CD4-positive, alpha-beta T cell (primary cell): Measurements from ENCODE around the gene DVL1. TPM values are rescaled to one million over a fixed set of nuclear protein-coding genes. Genes with fewer than 3 reads are reported as not detected.

Experiments
- ATAC-seq: fragments of 200-7000 bp; cut with Tn5 transposase; one replicate; pipeline ENCODE4 v1.10.0; 2022; ENCODE audit warnings: mild to moderate bottlenecking; ENCODE audit not compliant: poor library complexity
- CTCF ChIA-PET: fragments of 350-600 bp; sonication (Branson Sonifier 250); formaldehyde crosslinking; loops from one replicate; lab custom pipeline; 2021; ENCODE audit warnings: antibody characterized with exemption, inconsistent platforms; lab: Charles Lee
- POLR2A ChIA-PET: fragments of 350-600 bp; sonication (Branson Sonifier 250); formaldehyde crosslinking; loops from one replicate; lab custom pipeline; 2021; ENCODE audit warnings: antibody characterized with exemption, inconsistent platforms; lab: Charles Lee
- DNase-seq, 14 experiments: peaks; one replicate each; pipeline ENCODE4 v3.0.0-alpha.2; 2013 to 2020; ENCODE audit warnings: mixed read lengths in 2 of 14
- H3K27ac ChIP-seq, 2 donors: one replicate each; pipeline versions ENCODE4 v1.5.1 to v1.7.0; 2013; ENCODE audit warnings: low read length in 2 of 2, low read depth in 1 of 2, mild to moderate bottlenecking in 1 of 2
- H3K27me3 ChIP-seq, 2 experiments: 1 replicate in 1 of 2; 2 replicates in 1 of 2; pipeline versions ENCODE4 v1.6.1 to v1.7.0; 2013; ENCODE audit warnings: low read length in 2 of 2, control low read depth in 1 of 2, mild to moderate bottlenecking in 1 of 2, moderate library complexity in 1 of 2; ENCODE audit not compliant: insufficient read depth in 2 of 2, control insufficient read depth in 1 of 2
- H3K36me3 ChIP-seq: one replicate; pipeline ENCODE4 v1.6.1; 2013; ENCODE audit warnings: low read length, control low read depth; ENCODE audit not compliant: insufficient read depth
- H3K4me1 ChIP-seq: one replicate; pipeline ENCODE4 v1.6.1; 2013; ENCODE audit warnings: low read length, control low read depth; ENCODE audit not compliant: insufficient read depth
- H3K4me3 ChIP-seq: one replicate; pipeline ENCODE4 v1.5.1; 2013; ENCODE audit warnings: mild to moderate bottlenecking, low read length, moderate library complexity
- H3K9me3 ChIP-seq, 2 experiments: 1 replicate in 1 of 2; 2 replicates in 1 of 2; pipeline versions ENCODE4 v1.6.1 to v1.7.0; 2013; ENCODE audit warnings: low read length in 2 of 2, mild to moderate bottlenecking in 2 of 2, control low read depth in 1 of 2, moderate library complexity in 1 of 2; ENCODE audit not compliant: control insufficient read depth in 1 of 2, insufficient read depth in 1 of 2
- H3K27ac Mint-ChIP-seq: one replicate; pipeline ENCODE4 v1.8.0; 2020; ENCODE audit warnings: mixed read lengths
- H3K27me3 Mint-ChIP-seq: one replicate; pipeline ENCODE4 v1.8.0; 2021; ENCODE audit warnings: mixed read lengths
- H3K36me3 Mint-ChIP-seq: one replicate; pipeline ENCODE4 v1.8.0; 2021; ENCODE audit warnings: low read depth, mixed read lengths
- H3K4me1 Mint-ChIP-seq: one replicate; pipeline ENCODE4 v1.8.0; 2021; ENCODE audit warnings: low read depth, mixed read lengths
- H3K4me3 Mint-ChIP-seq: one replicate; pipeline ENCODE4 v1.8.0; 2020; ENCODE audit warnings: mild to moderate bottlenecking, mixed read lengths
- H3K9me3 Mint-ChIP-seq: one replicate; pipeline ENCODE4 v1.8.0; 2020; ENCODE audit warnings: mixed read lengths
- CTCF ChIP-seq: fragments of 200-600 bp; IDR thresholded peaks from one replicate; pipeline ENCODE4 v1.8.0; 2022; ENCODE audit warnings: antibody characterized with exemption, mild to moderate bottlenecking
- intact Hi-C, 2 experiments: fragments of 100-400 bp; cut with DNase I in 1 of 2; cut with micrococcal nuclease in 1 of 2; formaldehyde crosslinking; loops; one replicate each; pipeline versions ENCODE4 v1.15.1 to v1.9.0; 2023 to 2025; cut with DNase I, micrococcal nuclease
- total RNA-seq, 174 experiments: library from RNA in 2 of 174; stranded (reverse) in 2 of 174; gene quantifications; one replicate each; pipeline ENCODE4 v1.2.3 and lab custom pipeline; 2021 to 2026

The DVL1 gene
- total RNA-seq, 2 experiments from 2014 or later: 44.9 to 45.5 TPM

DNA sequence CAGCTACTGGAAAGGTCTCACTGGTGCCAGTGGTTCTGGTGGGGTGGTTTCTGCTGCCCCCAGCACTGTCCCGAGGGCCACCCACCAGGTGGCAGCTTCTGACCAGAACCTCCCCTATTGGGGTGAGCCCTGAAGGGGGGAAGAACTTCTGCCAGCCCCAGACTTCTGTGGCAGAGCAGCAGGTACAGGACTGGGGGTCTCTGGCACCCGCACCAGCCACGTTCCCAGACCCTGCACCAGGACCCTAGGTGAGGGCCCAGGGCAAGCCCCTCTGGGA, 39.2 kb downstream of the DVL1 start:
- H3K36me3 ChIP-seq: peaks cover 48% of the 10 kb centered on the region
- ATAC-seq (no peak), DNase-seq (no peak)
- H3K9me3 ChIP-seq: no peaks in the 10 kb centered on the region
- POLR2A ChIA-PET: interaction anchor here (0.9 to 1.5 kb wide), 2 partner anchors 15 to 65 kb away, joined by 3 to 4 read pairs; no protein-coding TSS in a partner anchor
- intact Hi-C loops: no loop called here
- Mint-ChIP-seq H3K36me3 (peaks cover 26% of the 10 kb centered on the region), H3K9me3 (no peaks in the 10 kb centered on the region), H3K27ac (peak overlapping the region; percentile 36), H3K4me1 (peaks cover 25% of the 10 kb centered on the region), H3K27me3 (no peaks in the 10 kb centered on the region), H3K4me3 (peak overlapping the region; percentile 71)
- H3K4me3 ChIP-seq: no peak overlapping the region
- H3K27ac ChIP-seq: peak overlapping the region in 1 of 2 donors; percentile 4
- no peak for TF ChIP-seq CTCF
- CTCF ChIA-PET: no interaction called here
- no peaks in the 10 kb centered on the region for H3K27me3 ChIP-seq
- H3K4me1 ChIP-seq: peaks cover 41% of the 10 kb centered on the region

- peaks cover 25% of the 10 kb centered on the region for H3K4me1 Mint-ChIP-seq
- CTCF ChIA-PET: no interaction called here
Observed at GRCh38 chr1:1309251-1310108, 39.7 kb downstream of the DVL1 start.

DNA sequence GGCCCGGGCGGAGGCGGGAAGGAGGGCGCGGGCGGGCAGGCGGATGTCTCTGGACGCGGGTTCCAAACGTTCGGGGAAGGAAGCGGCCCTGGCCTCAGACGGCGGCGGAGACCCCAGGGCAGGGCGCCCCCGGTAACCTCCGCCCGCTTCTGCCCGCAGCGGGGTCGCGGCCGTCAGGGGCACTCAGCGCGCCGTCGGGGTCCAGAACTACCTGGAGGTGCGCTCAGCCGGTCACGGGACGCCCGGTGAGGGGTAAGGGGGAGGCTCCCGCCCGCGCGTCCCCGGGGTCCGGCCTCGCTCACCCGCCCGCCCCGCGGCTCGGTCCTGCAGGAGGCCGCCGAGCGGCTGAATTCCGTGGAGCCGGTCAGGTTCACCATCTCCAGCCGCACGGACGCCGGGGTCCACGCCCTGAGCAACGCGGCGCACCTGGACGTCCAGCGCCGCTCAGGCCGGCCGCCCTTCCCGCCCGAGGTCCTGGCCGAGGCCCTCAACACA, 40.4 kb downstream of the DVL1 start:
- ChIA-PET POLR2A (no interaction called here), CTCF (no interaction called here)
- intact Hi-C loops: loop anchor here (1.0 to 10.0 kb wide), 8 partner anchors 15 to 274 kb away; partner anchors contain the start of genes AURKAIP1 (in 2 of the 2), C1orf159 (in 1 of the 2), CPTP (in 1 of the 2) and DVL1 (in 1 of the 2)
- DNase-seq (no peak), ATAC-seq (no peak)
- H3K4me1 ChIP-seq: peaks cover 46% of the 10 kb centered on the region
- H3K4me3 ChIP-seq: peak overlapping the region; percentile 60
- H3K27me3 ChIP-seq: no peaks in the 10 kb centered on the region
- Mint-ChIP-seq H3K4me1 (peaks cover 25% of the 10 kb centered on the region), H3K27ac (peak overlapping the region; percentile 83), H3K9me3 (no peaks in the 10 kb centered on the region), H3K4me3 (peak overlapping the region; percentile 91), H3K27me3 (no peaks in the 10 kb centered on the region), H3K36me3 (peaks cover 22% of the 10 kb centered on the region)
- peaks cover 35% of the 10 kb centered on the region for H3K36me3 ChIP-seq
- no peaks in the 10 kb centered on the region for H3K9me3 ChIP-seq
- TF ChIP-seq CTCF: no peak
- H3K27ac ChIP-seq: peak overlapping the region; percentile 22 to 59

More at GRCh38 chr1:1309251-1310108, 39.7 kb downstream of the DVL1 start:
- TF ChIP-seq CTCF: no peak
- Histone ChIP-seq H3K9me3 (no peaks in the 10 kb centered on the region), H3K4me3 (peak overlapping the region; percentile 60), H3K4me1 (peaks cover 43% of the 10 kb centered on the region), H3K27ac (peak overlapping the region; percentile 22 to 59), H3K27me3 (no peaks in the 10 kb centered on the region), H3K36me3 (peaks cover 42% of the 10 kb centered on the region)
- Mint-ChIP-seq H3K9me3 (no peaks in the 10 kb centered on the region), H3K36me3 (peaks cover 23% of the 10 kb centered on the region), H3K27ac (peak overlapping the region; percentile 83), H3K27me3 (no peaks in the 10 kb centered on the region), H3K4me3 (peak overlapping the region; percentile 76)
- intact Hi-C loops: loop anchor here (5.0 to 10.0 kb wide), 4 partner anchors 65 to 275 kb away; partner anchors contain the start of genes AURKAIP1 (in 1 of the 2) and C1orf159 (in 1 of the 2)
- POLR2A ChIA-PET: interaction anchor here (0.9 to 1.5 kb wide), 2 partner anchors 16 to 66 kb away, joined by 3 to 4 read pairs; no protein-coding TSS in a partner anchor
- ATAC-seq (no peak), DNase-seq (peak in 2 of 14 experiments; percentile 44 to 57)
